ELF-1 (cell line): ENCODE results near the gene RNF175.
A peak's percentile ranks its signal among the peaks of the same experiment; 100 is the strongest.
"Not testable (repeated sequence)": the region's sequence is repeated elsewhere in the genome, so short reads cannot be mapped to it uniquely, and the experiment has no call there.

ENCODE experiments used
- DNase-seq: peaks from one replicate; pipeline ENCODE4 v3.0.0-alpha.2; 2016; ENCODE audit warnings: low read depth, low spot score

The RNF175 gene

DNA sequence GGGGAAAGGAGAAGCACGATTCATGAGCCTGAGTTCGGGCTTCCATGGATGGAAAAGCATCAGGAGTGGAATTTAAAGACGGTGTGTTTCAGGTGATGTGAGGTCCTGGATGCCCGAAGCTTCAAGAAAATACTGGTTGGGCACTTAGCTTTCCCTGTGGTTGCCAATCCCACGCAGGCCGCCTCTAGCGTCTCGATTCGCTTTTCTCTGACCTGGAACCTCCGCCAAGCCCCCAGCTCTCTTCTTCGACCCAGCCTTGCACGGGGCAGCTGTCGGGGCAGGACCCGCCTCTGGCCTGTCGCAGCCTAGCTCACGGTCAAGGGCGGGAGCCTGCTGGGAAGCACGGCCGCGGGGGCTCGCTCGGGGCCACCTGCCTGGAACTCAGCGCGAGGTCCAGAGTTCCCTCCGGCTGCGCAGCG lies 76.1 kb downstream of the RNF175 start:
- peak; percentile 56 for DNase-seq

DNA sequence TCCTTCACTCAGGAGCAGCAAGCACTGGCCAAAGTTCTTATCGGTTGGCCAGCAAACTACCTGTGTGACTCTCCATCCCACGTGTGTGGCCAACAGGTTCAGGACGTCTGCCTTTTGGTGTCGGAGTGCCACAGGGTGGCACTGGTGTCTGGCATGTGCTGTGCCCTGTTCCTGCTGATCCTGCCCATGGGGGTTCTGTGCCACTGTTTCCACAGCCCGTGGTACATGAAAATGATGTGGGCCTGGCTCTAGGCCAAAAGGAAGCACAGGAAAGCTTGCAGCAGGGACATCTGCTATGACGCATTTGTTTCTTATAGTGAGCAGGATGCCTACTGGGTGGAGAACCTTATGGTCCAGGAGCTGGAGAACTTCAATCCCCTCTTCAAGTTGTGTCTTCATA lies 80.3 kb downstream of the RNF175 start:
- DNase-seq, result no peak

DNA sequence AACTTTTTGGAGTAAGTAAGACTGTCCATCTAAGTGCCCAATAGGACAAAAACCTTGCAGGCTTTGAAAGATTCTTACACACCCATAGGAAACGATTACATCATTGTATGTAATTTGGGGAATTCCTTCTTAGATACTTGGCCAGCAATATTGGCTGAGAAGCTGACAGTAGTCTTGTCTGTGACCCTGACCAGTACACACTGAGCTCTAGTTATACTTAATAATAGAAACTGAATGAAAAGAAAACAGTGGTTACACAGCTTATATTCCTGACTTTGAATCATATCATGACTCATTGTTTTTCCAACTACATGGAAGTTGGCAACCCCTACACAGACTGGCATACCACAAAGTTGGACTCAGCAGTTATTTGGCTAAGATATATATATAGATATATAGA lies 82.8 kb downstream of the RNF175 start:
- no peak for DNase-seq

DNA sequence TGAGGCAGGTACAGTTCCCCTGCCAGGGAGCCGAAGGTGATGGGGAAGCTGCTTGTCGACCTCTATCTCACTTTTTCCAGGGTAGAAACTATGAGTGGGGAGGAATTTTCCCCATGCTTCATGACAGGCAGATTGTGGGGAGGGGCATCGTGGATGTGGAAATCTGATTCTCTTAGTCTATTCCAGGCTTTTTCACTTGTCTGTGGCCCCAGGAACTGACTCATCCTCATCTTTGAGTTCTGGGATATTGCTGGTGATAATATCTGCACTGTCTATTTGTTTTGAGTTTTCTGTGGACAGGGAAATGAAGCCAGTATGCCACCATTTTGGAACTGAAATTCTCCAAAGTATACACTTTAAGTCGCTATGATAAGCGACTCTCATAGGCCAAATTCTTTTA lies 83.3 kb downstream of the RNF175 start:
- DNase-seq, result no peak

DNA sequence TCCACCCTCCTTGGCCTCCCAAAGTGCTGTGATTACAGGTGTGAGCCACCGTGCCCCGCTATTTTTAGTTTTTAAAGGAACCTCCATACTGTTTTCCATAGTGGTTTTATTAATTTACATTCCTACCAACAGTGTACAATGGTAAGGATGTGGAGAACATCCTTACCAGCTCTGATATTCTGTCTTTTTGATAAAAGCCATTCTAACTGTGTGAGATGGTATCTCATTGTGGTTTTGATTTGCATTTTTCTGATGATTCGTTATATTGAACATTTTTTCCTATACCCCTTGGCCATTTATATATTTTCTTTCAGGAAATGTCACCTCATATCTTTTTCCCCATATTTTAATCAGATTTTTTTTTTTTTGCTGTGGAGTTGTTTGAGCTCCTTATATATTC lies 90.0 kb downstream of the RNF175 start:
- DNase-seq, result no peak

DNA sequence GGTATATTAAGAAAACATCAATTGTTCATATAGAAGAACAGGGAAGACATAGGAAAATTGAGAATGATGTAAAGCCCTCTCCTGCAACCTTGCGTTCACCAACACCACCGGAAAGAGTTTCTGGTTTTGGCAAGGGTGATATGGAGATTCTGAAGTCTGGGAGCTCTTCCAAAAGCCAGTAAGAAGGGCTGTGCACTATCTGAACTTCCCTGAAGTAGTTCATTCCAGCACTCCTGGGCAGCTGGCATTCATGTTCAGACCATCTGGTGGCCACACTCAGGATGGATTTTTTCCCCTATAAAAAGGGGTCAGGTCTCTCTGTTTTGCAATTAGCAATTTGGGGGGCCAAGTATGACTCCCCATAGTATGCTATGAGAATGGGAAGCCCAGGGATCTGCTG lies 91.2 kb downstream of the RNF175 start:
- no peak for DNase-seq

DNA sequence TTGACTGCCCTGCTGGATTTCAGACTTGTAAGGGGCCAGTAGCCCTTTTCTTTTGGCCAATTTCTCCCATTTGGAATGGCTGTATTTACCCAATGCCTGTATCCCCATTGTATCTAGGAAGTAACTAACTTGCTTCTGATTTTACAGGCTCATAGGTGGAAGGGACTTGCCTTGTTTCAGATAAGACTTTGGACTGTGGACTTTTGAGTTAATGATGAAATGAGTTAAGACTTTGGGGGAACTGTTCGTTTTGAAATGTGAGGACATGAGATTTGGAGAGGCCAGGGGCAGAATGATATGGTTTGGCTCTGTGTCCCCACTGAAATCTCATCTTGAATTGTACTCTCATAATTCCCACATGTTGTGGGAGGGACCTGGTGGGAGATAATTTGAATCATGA lies 93.3 kb downstream of the RNF175 start:
- not testable (repeated sequence) for DNase-seq

DNA sequence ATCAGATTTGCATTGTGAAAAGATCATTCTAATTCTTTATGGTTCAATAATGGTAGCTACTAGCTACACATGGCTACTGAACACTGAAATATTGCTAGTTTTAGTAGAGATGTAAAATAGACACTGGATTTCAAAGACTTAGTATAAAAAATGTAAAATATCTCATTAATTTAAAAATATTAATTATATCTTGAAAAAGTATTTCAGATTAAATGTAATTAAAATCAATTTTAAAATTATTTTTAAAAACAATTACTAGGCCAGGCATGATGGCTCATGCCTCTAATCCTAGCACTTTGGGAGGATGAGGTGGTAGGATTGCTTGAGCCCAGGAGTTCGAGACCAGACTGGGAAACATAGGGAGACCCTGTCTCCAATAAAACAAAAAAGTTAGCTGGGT lies 96.2 kb downstream of the RNF175 start:
- DNase-seq, result no peak

DNA sequence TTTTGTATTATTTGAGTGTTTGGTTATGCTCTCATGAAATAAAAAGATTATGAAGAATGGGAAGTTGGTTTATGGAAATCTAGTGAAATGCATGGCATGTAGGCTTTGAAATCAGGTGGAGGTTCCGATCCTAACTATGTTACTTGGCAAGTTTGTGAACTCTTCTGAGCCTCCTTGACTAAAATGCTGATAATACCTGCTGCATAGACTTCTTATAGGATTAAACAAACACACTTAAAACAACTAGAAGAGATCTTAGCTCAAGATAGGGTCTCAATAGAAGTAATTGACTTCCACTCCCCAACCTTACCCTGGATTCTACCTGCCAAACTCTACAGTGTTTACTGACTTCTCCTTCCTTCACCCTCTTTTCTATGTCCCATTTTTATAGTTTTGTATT lies 97.9 kb downstream of the RNF175 start:
- no peak for DNase-seq

DNA sequence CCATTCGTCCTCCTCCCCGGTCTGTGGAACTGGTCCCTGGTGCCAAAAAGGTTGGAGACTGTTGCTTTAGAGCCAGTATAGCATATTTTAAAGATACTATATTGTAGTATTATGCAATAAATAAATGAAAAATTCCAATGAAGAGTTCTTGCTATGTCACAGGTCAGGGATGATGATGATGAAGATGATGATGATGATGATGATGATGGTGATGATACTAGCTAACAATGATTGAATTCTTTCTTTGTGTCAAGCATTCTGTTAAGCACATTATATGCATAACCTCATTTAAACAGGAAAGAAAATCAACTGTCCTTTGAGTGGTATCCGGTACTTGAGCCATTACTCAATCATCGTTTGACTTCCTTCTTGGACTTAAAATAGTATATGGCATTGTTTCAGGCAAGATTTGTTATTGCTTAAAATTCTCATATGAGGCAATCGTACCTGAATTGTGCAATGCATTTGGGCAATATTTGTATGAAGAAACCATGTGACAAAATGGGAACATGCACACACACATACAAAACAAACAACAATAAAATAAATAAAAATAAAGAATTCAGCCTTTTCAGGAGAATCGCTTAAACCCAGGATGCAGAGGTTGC lies 98.5 kb downstream of the RNF175 start:
- DNase-seq, result no peak
